Spleen (tissue), 7 donors: ENCODE measurements around the gene ZNF385B.

Source experiments
- CTCF ChIP-seq, 11 experiments: fragments of 200-600 bp in 7 of 11; fragments of 450-650 bp in 4 of 11; sonication (generic) in 4 of 11; IDR thresholded peaks in 8 of 11; conservative IDR thresholded peaks in 3 of 11; 1 replicate in 7 of 11; 2 replicates in 4 of 11; pipeline versions ENCODE4 v1.4.0 to v1.8.0; 2016 to 2021; ENCODE audit warnings: antibody characterized with exemption in 11 of 11, inconsistent platforms in 4 of 11, mild to moderate bottlenecking in 1 of 11
- POLR2A ChIP-seq, 3 donors: fragments of 450-650 bp; IDR thresholded peaks; one replicate each; pipeline ENCODE4 v1.5.1; 2017; ENCODE audit warnings: antibody characterized with exemption in 3 of 3, mild to moderate bottlenecking in 1 of 3
- donor health status: DM: no; HTN: no; CAD: no; lungs with moderate emphysema.
- donor health status: DM: no; HTN: no; CAD: no.
- donor health status: DM: no; HTN: no; CAD: no.

- TF ChIP-seq CTCF (IDR thresholded peaks at IDR 0.05 in 8 of 11, conservative IDR thresholded peaks at IDR 0.05 in 3 of 11) (no peak), POLR2A (IDR thresholded peaks at IDR 0.05) (no peak)
Measured at GRCh38 chr2:179675435-179675834, 186.0 kb downstream of the ZNF385B start.
